HG02885 (cell line): Measurements from ENCODE around the gene PAFAH1B2.
"Not testable (repeated sequence)": the region's sequence is repeated elsewhere in the genome, so short reads cannot be mapped to it uniquely, and the experiment has no call there.

Experiments used
- ATAC-seq: cut with Tn5 transposase; IDR thresholded peaks from one replicate; pipeline ENCODE4 v1.9.1; 2021; ENCODE audit warnings: mild to moderate bottlenecking; ENCODE audit not compliant: unreplicated experiment, poor library complexity

PAFAH1B2 gene

DNA sequence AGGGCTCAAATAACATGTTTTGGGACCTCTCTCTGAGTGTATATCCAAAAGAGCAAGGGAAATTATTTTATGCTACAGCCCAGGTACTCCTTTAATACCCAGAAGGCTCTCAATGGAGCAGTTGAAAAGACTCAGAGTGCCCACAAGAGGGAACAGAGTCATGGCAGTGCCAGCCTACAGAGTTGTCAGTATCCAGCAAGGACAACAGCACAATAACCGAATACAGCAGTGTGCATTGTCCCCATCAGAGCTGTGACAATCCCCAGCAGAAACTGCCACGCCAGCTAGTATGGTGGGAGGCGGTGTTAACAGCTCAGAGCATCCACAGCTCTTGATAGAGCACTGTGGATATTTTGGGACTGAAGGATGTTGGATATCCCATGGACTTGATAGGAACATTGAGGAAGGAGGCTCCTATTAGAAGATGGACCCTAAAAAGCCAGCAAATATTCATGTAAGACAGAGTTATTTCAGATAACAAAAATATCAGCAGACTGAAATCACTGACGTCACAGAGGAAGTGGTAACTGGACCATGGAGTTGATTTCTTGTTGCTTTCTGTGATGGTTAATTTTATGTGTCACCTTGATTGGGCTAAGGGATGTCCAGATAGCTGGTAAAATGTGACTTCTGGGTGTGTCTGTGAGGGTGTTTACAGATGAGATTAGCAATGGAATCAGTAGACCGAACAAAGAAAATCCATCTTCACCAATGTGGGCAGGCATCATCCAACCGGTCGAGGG lies 17.7 kb upstream of the PAFAH1B2 start:
- no peak for ATAC-seq

DNA sequence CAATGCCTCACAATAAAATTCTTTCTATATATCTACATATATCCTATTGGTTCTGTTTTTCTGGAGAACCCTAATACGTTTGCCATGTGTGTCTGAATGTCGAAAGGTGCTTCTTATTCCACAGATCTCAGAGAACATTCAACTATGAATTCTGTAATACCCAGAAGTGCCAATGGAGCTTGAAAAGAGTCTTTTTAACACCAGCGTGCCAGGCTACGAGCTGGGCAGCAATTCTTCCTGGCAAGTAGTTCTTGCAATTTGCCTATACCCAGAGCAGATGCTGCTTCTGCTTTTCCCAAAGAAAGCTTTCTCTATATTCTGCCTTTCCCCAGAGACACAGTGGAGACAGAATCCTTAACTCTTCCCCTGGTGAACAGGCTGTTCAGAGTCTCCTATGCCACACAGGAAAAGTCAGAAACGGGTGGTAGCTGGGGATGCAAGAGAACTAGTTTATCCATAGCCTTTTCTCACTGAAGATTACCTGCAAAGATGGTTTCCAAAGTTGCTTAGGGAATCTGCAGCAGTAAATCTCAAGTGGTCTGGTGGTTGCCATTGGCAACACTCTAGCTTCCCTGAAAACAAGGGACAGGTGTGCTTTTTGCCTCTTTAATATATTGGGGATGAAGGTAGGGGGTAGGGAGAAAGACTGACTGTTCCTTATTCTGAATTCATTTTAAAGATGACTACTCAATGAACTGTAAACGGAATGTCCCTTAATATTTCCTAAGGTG lies 16.8 kb upstream of the PAFAH1B2 start:
- no peak for ATAC-seq

DNA sequence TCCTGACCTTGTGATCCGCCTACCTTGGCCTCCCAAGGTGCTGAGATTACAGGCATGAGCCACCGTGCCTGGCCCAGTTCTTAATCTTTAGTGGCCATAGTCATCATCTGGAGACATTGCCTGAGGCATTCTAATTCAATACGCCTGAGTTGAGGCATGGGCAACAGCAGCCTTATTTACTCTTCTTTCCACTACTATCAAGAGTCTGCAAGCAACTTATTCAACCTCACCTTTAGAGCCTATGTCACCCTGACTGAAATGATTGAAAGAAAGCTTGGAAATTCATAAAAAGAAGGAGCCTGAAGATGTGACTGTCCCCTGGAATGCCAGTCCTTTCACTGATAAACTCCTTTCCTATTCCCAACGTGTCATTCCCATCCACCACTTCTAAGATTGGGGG lies 15.8 kb upstream of the PAFAH1B2 start:
- ATAC-seq = no peak

DNA sequence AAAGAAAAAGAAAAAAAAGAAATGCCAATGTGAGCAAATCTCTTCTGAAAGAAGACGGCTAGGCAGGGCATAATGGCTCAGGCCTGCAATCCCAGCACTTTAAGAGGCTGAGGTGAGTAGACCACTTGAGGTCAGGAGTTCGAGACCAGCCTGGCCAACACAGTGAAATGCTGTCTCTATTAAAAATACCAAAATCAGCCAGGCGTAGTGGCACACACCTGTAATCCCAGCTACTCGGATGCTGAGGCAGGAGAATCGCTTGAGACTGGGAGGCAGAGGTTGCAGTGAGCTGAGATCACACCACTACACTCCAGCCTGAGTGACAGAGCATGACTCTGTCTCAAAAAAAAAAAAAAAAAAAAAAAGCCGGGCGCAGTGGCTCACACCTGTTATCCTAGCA lies 13.7 kb upstream of the PAFAH1B2 start:
- not testable (repeated sequence) for ATAC-seq

DNA sequence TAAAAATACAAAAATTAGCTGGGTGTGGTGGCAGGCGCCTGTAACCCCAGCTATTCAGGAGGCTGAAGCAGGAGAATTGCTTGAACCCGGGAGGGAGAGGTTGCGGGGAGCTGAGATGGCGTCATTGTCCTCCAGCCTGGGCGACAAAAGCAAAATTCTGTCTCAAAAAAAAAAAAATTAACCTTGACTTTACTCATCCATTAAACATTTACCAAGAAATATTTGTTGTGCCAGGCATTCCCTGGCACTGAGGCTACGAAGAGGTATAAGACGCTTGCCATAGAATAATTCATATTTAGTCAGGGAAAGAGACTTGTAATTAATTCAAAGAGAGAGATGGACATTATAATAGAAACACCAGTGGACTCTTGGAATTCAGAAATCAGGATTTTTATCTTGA lies 13.2 kb upstream of the PAFAH1B2 start:
- ATAC-seq = no peak

DNA sequence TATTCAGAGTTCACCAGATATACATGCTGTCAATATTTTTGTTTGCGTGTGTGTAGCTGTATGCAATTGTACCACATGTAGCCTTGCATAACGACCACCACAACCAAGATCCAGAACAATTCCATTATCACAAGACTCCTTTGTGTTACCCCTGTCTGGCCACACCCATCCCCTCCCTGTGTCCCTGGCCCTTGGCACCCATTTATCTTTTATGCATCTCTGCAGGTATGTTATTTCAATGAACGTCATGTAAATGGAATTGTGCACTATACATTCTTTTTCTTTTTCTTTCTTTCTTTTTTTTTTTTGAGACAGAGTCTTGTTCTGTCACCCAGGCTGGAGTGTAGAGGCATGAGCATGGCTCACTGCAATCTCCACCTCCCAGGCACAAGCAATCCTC lies 9.7 kb upstream of the PAFAH1B2 start:
- no peak for ATAC-seq

DNA sequence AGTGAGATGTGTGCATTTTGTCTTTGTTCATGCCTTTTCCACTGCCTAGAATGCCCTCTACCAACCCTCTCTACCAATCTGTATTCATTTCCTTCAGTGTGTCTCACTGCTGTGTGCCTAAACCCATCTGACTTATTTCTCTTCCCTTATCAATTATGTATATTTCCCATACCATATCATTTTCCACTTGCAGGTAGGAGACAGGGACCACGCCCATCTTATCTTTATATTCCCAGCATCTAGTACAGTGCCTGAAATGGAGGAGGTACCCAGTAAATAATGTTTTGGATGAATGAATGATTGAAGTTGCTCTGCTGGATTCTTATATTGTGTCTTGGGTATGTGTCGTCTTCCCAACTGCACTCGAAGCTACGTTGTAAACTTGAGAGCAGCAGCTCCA lies 9.1 kb upstream of the PAFAH1B2 start:
- ATAC-seq = not testable (repeated sequence)

DNA sequence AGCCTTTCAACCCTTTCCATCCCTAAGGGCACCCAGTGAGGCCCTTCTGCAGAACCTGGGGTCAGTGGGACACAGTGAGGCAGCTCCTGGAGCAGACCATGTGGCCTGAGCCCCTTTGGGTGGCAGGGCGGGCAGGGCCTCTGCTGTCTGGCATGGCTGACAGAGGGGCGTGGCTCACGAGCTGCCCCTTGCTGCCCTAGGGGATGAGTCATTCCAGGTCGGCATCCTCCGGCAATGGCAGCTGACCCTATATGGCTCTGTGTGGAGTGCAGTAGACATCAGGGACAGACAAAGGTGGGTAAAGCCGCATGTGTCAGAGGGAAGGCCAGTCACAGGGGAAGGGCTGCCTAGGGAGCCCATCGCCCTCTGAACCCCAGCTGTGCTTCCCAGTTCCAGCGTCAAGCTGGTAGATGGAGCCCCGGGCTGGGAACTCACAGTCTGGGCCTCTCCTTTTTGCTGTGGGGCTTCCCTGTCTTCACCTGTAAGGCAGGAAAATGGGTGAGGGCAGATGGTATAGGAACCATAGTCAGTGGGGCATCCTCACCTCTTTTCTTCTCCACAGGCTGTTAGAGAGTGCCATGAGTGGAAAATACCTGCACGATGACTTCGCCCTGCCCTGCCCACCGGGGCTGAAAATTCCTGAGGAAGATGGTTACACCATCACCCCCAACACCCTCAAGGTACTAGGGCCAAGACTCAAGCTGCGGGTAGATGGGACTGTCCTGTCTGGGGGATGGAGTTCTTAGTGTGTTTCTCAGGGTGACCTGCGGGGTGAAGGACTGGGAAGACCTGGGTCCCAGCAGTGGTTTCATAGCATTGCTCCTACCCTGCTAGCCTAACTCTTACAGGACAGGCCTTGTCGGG lies 6.6 kb upstream of the PAFAH1B2 start:
- ATAC-seq = not testable (repeated sequence)

DNA sequence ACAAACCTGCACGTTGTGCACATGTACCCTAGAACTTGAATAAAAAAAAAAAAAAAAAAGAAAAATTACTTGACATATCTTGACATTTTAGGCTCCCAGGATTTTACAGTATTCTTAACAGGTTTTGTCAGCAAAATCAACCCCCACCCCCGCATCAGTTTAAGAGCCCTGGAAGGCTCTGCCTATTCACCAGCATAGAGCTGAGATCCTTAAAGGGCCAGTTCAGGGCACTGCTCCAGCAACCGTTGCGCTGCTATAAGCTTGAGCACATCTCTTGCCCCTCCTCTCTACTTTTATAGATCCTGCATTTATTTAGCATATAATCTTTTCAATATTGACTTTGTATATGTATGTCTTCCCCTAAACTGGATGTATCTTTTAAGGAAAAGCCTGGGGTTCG lies 697 bp upstream of the PAFAH1B2 start:
- ATAC-seq = no peak

DNA sequence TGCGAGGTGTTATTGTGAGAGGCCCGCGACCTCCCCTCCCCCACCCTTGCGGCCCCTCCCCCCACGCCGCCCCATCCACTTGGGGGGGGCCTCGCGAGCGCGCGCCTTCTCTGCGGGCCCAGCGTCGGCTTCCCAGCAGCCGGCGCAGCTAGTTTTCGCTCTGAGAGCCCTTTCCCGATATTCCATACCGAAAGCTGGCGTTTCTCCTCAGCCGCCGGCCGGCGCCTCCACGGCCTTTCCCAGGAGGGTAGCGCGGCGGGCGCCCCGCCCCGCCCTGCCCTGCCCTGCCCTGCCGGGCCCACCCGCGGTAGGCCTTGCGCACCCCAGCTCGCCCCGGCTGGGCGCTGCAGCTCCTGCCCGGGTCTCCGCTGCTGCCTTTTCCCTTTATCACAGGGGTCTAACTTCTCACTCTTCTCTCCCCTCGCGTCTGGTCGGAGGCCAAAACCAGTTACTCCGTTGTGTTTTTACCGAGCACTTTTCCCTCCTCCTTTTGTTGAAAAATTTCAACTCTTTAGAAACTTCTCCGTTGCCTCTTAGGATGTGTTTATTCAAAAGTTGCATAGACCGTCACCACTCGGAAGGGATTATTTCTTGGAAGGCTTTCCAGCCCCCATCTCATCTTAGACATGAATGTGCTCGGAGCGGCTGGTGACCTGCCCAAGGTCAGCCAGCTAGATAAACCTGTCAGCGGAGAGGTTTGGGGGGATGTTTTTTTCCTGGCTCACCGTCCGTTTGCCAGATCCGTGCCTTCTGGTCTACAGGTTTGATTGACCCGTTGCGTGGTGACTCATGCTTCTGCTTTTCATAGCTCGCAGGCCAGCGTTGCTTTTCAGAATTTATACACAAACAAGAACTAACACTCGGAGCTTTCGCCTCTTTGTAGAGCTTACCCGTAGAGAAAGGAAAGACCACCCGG lies 648 bp downstream of the PAFAH1B2 start:
- peak; percentile 47 for ATAC-seq

DNA sequence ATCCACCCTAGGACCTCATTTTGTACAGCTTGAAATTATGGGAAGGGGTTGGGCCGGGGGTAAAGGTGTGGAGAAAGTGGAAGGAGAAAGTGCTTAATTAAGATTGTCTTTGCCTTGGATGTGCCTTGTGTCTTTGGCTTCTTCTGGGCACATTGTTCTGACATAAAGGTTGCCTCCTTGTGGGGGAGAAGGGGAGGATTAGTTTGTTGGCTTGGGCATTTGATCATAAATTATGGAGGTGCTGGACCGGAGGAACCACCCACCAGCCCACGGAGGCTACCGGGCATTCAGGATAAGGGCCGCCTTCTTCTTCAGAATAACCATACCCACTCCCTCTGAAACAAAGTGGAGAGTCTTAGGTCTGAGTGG lies 1.3 kb downstream of the PAFAH1B2 start:
- ATAC-seq = no peak

DNA sequence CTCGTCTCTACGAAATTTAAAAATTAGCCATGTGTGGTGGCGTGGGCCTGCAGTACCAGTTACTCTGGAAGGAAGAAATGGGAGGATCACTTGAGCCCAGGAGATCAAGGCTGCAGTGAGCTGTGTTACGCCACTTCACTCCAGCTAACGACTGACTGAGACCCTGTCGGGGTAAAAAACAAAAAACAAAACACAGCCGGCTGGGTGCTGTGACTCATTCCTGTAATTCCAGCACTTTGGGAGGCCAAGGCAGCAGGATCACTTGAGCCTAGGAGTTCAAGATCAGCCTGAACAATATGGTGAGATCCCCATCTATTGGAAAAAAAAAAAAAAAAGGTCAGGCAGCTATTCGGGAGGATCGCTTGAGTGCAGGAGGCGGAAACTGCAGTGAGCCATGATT lies 2.4 kb downstream of the PAFAH1B2 start:
- no peak for ATAC-seq

DNA sequence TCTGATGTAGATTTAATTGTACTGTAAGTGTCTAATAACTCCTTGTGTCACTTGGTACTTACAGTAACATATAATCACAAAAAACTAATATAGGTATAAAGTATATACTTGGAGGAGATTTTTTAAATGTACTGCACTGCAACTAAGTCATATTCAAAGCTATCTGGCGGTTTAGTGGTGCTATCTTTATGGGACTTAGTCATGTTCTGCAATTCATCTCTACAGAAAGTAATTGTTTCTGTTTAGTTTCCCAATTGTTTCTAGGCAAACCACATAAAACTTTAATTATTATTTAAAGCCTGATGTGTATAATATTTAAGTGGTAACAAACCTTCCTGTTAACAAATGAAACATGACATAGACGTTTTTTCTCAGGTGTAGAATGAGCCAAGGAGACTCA lies 8.0 kb downstream of the PAFAH1B2 start:
- no peak for ATAC-seq

DNA sequence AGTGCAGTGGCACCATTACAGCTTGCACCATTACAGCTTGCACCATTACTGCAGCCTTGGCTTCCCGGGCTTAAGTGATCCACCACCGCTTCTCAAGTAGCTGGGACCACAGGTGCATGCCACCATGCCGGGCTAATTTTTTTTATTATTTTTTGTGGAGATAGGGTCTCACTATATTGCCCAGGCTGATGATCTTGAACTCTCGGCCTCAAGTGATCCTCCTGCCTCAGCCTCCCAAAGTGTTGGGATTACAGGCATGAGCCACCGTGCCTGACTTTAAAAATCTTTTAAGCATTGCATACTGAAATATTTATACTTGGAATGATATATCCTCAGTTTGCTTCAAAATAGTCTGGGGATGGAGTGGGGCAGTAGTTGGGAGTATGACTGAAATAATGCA lies 10.4 kb downstream of the PAFAH1B2 start:
- no peak for ATAC-seq

DNA sequence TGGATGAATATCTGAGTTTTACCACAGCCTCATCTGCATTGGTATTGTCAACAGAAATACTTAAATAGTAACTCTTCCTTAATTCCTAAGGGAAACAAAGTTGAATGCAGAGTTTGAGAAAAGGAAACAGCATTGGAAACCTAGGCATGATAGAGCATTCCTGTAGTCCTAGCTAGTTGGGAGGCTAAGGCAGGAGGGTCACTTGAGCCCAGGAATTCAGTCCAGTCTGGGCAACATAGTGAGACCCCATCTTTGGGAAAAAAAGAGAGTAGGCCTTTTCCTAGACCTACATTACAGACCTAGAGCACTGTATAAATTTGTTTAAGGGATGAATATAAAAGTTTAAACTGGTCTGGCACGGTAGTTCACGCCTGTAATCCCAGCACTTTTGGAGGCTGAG lies 13.4 kb downstream of the PAFAH1B2 start:
- ATAC-seq = no peak

DNA sequence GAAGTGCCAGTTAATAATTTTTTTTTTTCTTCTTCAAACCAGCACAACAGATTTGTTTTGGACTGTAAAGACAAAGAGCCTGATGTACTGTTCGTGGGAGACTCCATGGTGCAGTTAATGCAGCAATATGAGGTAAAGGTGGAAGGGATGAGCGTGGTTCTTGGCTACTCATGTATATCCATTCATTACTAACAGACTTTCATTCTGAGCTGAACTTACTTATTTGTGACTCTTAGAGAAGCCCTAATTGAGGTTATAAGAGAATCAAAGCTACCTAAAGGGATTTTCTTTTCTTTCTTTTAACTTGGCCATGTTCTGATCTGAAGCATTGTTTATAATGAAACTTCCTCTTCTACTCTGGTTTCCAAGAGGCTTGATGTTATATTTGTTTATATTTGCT lies 15.8 kb downstream of the PAFAH1B2 start:
- no peak for ATAC-seq

DNA sequence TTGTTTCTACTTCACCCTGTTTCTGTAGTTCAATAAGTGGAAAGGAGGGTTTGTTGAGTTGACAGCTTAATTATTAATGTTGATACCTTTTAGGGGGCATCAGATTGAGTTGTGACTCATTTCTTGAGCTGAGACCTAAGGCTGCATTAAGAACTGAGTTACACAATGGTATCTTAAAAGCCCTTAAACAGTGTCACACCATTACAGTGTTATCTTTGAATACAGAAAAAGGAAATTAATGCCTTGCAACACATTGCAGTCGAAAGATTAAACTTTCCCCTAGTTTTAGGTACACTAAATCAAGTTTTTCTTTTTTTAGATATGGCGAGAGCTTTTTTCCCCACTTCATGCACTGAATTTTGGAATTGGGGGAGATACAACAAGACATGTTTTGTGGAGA lies 16.7 kb downstream of the PAFAH1B2 start:
- no peak for ATAC-seq

DNA sequence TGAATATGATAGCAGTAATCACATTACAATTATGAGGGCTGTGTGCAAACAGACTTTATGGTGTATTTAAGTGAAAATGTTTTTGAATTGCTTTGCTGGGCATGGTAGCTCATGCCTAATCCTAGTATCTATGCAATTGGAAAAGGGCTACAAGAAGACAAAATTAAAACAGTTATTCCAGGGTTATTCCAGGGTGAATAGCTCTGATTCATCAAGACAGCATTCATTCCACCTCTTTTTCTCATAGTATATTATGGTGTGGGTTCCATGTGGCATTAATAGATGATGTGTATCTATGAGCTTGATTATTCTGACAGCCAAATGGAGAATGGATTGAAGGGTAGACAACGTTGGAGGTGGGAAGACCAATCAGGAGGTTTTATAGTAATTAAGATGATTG lies 22.4 kb downstream of the PAFAH1B2 start:
- ATAC-seq = no peak

DNA sequence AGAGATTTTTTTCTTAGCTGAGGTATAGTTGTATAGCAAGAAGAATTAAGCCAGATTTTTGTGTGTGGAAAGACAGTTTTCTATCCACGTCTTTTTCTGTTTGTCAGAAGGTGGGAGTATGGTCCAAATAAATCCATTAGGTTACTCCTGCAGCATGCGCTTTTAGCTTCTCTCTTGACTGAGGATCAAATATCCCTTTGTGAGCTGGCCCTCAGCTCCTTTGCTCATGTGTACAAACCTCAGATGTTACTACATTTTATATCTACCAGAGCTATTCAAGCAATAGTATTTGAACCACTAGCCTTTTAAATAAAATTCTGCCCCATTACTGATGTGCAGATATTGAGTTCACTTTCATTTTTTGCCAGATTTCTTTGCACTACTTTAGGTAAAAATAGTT lies 25.6 kb downstream of the PAFAH1B2 start:
- ATAC-seq = no peak

DNA sequence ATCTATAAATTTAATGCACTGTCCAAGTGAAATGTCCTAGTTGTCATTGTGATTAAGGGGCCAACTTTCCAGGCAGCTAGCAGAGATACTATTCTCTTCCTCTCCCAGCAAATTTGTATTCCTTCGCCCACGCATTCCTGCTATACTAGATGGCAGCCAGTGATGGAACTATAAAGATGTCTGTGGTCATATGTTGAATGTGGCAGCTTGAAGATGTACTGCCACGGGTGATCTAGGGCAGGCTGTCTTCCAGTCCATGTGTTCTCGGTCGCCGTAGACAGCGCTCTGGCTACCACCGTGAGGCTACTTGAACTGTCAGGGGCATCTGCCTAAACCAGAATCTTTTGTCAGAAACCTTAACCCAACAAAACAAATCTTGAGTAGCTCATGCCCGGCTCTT lies 26.1 kb downstream of the PAFAH1B2 start:
- ATAC-seq = no peak
